HG03378 (cell line): ENCODE data around the gene FZD4.
"Not testable (repeated sequence)": the region's sequence is repeated elsewhere in the genome, so short reads cannot be mapped to it uniquely, and the experiment has no call there.

ENCODE experiments used
- ATAC-seq: cut with Tn5 transposase; IDR thresholded peaks from one replicate; pipeline ENCODE4 v1.9.1; 2021; ENCODE audit warnings: mild to moderate bottlenecking, moderate library complexity; ENCODE audit not compliant: unreplicated experiment

FZD4 gene

GRCh38 chr11:86977441-86978050 lies 22.4 kb upstream of the FZD4 start:
- ATAC-seq = no peak

- ATAC-seq = no peak
Observed at GRCh38 chr11:86972734-86973133, 17.5 kb upstream of the FZD4 start.

- ATAC-seq = no peak
Observed at GRCh38 chr11:86969258-86969657, 14.1 kb upstream of the FZD4 start.

- not testable (repeated sequence) for ATAC-seq
Observed at GRCh38 chr11:86967601-86968000, 12.4 kb upstream of the FZD4 start.

- ATAC-seq = no peak
Observed at GRCh38 chr11:86957976-86958646, 2.9 kb upstream of the FZD4 start.

GRCh38 chr11:86956905-86957195 lies 1.7 kb upstream of the FZD4 start:
- no peak for ATAC-seq

- peak; percentile 21 for ATAC-seq
Observed at GRCh38 chr11:86955111-86955360, 159 bp downstream of the FZD4 start.

- ATAC-seq = no peak
Observed at GRCh38 chr11:86954269-86955110, 705 bp downstream of the FZD4 start.

GRCh38 chr11:86952221-86952875 lies 2.8 kb downstream of the FZD4 start:
- no peak for ATAC-seq

GRCh38 chr11:86951706-86952105 lies 3.5 kb downstream of the FZD4 start:
- ATAC-seq = no peak

- ATAC-seq = no peak
Observed at GRCh38 chr11:86950661-86950995, 4.6 kb downstream of the FZD4 start.

- no peak for ATAC-seq
Observed at GRCh38 chr11:86949995-86950660, 5.1 kb downstream of the FZD4 start.

- no peak for ATAC-seq
Observed at GRCh38 chr11:86948733-86949132, 6.5 kb downstream of the FZD4 start.

GRCh38 chr11:86947541-86947940 lies 7.7 kb downstream of the FZD4 start:
- ATAC-seq = no peak

GRCh38 chr11:86943505-86943904 lies 11.7 kb downstream of the FZD4 start:
- not testable (repeated sequence) for ATAC-seq

GRCh38 chr11:86941871-86942599 lies 13.2 kb downstream of the FZD4 start:
- ATAC-seq = no peak

GRCh38 chr11:86941077-86941870 lies 13.9 kb downstream of the FZD4 start:
- no peak for ATAC-seq

GRCh38 chr11:86940122-86940777 lies 14.9 kb downstream of the FZD4 start:
- no peak for ATAC-seq
